HG03460 (cell line): Measurements from ENCODE around the gene ZFYVE28.

Experiments used
- ATAC-seq: cut with Tn5 transposase; IDR thresholded peaks from one replicate; pipeline ENCODE4 v1.9.1; 2021; ENCODE audit not compliant: unreplicated experiment

The ZFYVE28 gene

DNA sequence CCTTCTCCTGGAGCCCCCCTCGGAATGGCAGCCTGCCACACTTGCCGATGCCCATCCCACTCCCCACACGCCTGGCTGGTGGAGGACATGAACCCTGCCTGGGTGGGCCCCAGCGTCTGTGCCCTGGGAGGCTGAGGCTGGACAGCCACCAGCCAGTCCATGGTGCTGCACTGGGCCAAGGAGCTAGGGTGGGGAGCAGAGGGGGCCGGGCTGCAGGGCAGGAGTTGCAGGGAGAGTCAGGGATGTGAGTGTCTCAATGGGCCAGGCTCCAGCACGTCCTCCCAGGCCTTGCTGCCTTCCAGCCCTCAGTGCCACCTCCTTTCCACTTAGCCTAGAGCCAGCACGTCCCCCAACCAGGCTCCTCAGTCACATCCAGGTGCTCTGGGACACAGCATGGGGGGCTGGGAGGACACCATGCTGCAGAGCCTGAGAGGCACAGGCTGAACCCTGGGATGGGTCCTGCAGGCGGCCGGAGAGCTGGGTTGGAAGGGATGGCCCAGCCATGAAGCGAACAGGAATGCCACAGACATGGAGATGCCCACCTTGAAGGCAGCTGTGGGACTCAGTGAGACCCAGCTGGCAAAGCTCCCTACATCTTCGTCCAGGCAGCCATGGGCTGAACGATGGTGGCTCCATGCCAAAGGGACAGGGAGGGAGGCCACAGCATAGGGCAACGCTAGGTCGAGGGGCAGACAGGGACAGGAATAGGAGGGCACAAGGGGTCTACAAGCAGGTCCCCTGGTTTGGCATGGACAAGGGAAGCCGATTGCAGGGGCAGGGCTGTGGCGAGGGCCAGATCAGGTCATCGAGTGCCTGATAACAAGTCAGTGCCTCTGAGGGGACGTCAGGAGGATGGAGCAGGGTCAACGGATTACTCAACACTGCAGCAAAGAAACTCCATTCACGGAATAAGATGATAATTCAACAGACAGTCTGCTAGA, 126.5 kb downstream of the ZFYVE28 start:
- no peak for ATAC-seq

GRCh38 chr4:2290974-2291704, 127.3 kb downstream of the ZFYVE28 start:
- no peak for ATAC-seq

GRCh38 chr4:2290488-2290887, 128.0 kb downstream of the ZFYVE28 start:
- ATAC-seq = no peak

- ATAC-seq = no peak
Measured at GRCh38 chr4:2289955-2290333, 128.5 kb downstream of the ZFYVE28 start.

GRCh38 chr4:2289311-2289954, 129.0 kb downstream of the ZFYVE28 start:
- ATAC-seq = no peak

DNA sequence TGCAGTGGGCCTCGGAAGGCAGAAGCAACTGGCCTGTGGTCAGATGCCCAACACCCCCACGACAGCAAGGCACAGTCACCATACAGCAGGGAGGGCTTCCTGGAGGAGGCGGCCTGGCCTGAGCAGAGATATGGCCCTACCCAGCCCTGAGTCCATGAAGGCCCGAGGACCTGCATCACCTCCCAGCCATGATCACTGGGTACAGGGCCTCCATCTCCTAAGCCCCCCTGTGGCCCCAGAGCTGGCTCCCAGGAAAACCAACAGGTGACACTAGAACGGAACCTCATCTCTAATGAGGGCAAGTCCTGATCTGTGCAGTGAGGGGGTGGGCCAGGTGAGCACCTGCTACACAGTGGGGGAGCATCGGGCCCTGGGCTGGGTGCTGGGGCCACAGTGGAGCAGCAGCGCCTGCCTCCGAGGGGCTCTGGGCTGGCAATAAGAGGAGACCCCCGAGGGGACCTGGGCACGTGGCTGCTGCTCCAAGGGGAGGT, 130.3 kb downstream of the ZFYVE28 start:
- ATAC-seq = no peak

GRCh38 chr4:2287594-2287915, 130.9 kb downstream of the ZFYVE28 start:
- ATAC-seq = no peak

- no peak for ATAC-seq
Measured at GRCh38 chr4:2286904-2287593, 131.4 kb downstream of the ZFYVE28 start.

- ATAC-seq = no peak
Measured at GRCh38 chr4:2285613-2286381, 132.6 kb downstream of the ZFYVE28 start.

DNA sequence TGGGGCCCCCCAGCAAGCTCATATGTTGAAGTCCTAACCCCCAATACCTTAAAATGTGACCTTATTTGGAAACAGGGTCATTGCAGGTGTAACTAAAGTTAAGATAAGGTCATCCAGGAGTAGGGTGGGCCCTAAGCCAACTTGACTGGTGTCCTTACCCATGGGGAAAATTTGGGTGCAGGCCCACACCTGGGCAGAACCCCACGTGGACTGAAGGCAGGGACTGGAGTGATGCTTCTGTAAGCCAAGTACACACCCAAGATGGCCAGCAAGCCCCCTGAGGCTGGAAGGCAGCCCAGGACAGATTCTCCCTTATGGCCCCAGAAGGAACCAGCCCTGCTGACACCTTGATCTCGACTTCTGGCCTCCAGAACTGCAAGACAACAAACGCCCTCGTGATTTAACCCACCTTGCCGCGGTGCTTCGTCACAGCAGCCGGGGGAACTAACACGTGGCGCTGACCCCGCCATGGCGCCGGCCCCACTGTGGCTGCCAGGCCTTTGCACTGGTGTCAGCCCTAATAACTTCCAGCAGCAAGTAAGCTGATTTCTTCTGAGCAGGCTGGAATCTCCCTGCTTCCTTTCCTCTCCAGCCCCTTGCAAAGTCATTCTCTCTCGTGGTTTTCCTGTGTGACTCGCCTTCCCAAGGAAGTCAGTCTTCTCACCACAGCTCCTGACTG, 133.4 kb downstream of the ZFYVE28 start:
- ATAC-seq = no peak

DNA sequence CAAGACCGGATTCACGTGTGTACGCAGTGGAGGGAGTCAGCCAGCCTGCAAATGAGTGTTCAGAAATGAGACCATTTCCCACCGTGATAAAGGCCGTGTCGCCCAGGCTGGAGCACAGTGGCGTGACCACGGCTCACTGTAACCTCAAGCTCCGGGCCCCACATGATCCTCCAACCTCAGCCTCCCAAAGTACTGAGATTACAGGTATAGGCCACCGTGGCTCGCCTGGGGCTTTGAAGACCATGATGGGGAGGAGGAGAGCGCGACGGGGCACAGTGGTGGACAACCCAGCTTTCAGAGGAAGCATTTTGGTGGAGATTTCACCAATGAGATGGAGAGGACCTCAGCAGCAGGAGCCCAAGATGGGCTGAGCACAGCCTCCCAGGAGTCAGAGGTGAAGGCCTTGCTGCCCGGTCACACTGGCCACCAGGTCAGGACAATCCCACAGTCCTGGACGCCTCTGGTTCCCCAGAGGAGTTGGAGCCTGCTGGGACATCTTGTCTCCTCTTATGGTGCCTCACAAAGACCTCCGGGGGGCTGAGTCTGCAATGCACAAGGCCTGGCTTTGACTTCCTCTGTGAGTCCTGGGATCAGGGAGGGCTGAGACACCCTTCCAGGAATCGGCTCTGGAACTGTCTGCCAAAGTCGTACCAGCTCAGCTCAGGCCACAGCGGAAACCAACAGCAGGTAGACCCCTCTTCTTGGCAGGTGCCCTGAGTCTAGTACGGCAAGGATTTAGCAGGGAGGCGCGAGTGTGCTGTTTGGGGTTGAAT, 134.1 kb downstream of the ZFYVE28 start:
- ATAC-seq = no peak

DNA sequence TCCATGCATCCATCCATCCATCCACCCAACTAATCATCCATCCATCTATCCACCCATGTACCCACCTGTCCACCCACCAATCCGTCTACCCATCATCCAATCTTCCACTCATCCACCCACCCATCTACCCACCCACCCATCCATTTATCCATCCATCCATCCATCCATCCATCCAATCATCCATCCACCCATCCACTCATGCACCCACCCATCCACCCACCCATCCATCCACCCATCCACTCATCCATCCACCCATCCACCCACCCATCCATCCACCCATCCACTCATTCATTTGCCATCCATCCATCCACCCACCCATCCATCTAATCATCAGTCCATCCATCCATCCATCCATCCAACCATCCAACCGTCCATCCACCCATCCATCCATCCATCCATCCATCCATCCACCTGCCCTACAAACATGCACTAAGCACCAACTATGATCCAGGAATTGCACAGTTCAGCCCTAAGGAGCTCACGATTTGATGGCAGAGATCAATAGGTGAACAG, 135.2 kb downstream of the ZFYVE28 start:
- no peak for ATAC-seq

GRCh38 chr4:2281575-2282343, 136.7 kb downstream of the ZFYVE28 start:
- ATAC-seq = peak; percentile 87

- no peak for ATAC-seq
Measured at GRCh38 chr4:2280531-2281300, 137.7 kb downstream of the ZFYVE28 start.

GRCh38 chr4:2277956-2278355, 140.5 kb downstream of the ZFYVE28 start:
- ATAC-seq = no peak

DNA sequence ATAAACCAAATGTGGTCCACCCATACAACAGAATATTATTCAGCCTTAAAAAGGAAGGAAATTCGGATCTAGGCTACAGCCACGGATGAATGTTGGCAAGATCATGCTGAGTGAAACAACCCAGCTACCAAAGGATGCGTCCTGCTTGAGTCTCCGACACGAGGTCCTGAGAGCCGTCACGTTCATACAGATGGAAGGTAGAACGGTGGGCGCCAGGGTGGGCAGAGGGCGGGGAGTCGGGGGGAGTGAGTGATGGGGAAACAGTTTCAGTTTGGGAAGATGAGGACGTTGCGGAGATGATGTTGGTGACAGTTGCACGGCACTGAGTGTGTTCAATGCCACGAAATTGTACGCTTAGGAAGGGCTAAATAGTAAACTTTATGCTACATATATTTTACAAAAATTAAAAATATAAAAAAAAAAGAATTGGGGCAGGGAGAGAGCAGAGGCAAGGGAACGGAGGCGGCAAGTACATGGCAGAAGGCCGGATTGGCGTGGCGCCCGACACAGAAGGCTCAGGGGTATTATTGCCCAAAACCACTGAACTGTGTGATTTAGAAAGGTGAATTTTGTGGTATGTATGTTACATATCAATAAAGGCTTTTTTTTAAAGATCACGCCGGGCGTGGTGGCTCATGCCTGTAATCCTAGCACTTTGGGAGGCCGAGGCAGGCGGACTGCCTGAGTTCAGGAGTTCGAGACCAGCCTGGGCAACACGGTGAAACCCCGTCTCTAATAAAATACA, 141.7 kb downstream of the ZFYVE28 start:
- ATAC-seq = no peak
